ENCODE data around the gene TEDDM1.
"Not testable (repeated sequence)": the region's sequence is repeated elsewhere in the genome, so short reads cannot be mapped to it uniquely, and the experiment has no call there.

The TEDDM1 gene, protein sequence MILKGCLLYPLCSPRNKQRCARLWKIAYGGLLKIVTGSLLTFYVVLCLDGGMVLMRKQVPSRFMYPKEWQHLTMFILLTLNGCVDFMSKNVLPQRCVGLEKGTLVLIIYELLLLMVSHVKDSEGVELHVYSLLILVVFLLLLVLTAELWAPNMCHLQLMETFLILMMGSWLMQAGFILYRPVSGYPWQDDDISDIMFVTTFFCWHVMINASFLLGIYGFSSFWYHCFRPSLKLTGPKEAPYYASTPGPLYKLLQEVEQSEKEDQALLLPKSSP

DNA sequence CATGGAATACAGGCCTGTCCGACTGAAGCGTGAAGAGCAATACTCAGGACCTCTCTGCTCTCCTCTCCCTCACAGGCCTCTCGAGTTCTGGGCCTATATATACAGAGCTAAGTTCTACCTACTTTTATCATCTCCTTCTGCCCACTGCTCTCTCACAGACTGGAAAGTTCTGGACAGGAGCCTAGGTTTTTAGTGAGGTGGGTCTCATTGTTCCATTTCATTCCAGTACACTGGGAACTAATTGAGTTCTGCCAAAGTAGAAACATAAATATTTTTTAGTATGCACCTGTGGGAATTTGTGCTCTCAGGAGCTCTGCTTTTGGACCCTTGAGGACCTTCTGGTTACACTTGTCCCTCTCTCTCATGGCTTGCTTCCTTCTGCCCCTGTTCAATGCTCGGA is at the start of gene TEDDM1:
TSS of gene TEDDM1 (minus strand) at position 101 of the 400 bp plus-strand sequence. CDS start 182 bp downstream, outside the sequence.
- ATAC-seq: no peak

DNA sequence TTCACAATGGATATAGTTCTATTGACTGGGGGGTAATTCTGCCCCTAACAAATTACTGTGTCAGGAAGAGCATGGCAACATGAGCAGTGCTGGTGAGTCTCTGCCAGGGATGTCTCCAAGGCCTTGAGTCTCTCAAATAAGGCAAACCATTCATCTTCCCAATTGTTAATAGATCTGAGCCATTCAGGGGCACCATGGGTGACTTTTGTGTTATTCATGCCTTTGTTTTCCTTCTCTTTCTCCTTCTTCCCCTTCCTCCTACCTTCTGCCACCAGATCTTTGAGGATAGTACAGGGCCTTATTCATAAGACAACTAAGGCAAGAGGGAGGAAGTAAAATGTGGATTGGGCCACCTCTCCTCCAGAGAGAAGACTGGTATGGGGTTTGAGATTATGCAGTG is 49.6 kb upstream of the TEDDM1 start, which contains the start of gene RGSL1:
TSS of gene RGSL1 (plus strand) at position 60 of the 400 bp plus-strand sequence. CDS start at position 80, 20 bp downstream.
- no peak for ATAC-seq

DNA sequence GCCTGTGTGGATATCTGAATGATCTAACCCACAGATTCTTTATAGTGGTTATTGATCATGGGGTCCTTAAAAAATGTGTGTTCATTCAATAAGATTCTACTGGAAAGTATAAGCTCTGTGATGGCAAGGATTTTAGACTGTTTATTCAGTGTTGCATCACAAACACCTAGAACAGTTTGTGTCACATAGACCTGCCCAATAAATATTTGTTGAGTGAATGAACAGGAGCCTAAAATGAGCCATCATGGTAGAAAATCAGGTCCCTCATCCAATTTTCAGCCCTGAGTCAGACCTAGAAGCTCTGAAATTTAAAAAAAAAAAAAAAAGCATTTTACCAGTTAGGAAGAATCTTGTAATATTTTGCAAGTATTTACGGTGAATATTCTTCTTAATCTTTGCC is 47.2 kb upstream of the TEDDM1 start:
- ATAC-seq: no peak

DNA sequence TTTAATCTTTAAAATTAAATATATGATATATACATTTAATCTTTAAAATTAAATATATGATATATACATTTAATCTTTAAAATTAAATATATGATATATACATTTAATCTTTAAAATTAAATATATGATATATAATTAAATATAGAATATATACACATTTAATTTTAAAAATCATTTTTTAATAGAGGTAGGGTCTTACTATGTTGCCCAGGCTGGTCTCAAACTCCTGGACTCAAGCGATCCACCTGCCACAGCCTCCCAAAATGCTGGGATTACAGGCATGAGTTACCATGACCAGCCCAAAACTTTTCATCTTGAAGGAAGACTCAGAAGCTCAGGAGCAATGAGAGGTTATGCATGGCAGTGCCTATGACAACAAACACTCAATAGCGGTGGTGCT is 46.7 kb upstream of the TEDDM1 start:
- not testable (repeated sequence) for ATAC-seq

DNA sequence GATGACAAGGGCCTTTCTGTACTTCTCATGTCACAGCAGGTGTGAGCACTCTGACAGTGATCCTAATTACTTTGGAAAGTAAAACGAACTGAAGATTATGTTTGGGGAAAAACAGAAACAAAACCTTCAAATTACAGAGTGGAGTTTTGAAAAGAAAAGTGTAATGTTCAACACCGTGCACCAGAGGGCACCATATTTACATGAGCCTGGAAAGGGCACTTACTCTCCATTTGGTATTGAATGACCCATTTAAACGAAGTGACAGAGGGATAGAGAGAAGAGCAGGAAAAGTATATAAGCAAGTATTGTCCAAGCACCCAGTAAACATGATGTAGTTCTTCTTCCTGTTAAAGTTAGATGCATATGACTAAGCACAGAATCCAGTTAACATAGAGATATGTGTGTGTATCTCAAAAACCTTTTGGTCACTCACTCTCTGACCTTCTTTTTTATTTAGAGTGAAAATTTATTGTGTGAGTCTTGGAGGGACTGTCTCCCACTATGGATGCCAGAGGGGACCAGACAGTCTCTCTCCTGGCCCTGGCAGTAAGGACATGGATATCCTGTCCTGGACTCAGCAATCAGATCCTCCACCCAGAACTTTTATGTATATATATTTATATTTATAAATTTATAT is 45.7 kb upstream of the TEDDM1 start:
- peak in 1 of 2 donors; percentile 45 for ATAC-seq

DNA sequence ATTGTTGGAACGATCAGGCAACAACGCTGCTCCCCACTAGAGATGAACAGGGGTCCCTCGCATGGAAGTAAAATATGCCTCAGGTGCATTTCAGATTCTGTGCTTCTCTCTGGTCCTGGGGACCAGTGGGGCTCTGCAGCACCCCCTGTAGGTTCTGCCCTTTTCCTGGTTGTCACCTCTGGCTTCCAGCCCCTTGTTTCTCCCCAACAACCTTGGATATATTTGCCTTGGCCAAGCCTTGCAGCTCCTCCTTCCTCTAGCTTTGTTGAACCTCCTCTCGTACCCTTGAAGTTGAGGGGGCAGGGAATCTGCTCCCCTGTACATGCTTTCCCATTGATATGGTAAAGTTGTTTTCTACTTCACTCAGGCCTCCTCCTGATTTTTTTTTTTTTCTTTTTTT is 44.0 kb upstream of the TEDDM1 start:
- no peak for ATAC-seq

DNA sequence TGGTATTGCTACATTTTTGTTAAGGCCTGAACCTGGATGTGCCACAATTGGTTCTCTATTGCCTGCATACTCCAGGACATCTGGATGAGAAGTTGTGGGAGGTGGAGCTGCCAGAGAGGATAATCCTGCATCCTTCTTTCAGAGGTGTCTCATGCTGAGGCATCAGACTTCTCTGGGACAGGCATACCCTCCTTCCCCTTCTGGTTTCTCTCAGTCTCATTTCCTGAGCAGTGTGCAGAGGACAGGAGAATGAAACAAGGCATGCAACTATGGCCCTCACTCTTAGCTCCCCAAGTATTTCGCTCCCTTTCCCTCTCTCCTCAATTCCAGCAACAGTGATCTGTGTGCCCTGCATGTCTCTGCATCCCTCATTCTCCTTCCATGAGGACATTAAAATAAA is 41.9 kb upstream of the TEDDM1 start:
- no peak for ATAC-seq

DNA sequence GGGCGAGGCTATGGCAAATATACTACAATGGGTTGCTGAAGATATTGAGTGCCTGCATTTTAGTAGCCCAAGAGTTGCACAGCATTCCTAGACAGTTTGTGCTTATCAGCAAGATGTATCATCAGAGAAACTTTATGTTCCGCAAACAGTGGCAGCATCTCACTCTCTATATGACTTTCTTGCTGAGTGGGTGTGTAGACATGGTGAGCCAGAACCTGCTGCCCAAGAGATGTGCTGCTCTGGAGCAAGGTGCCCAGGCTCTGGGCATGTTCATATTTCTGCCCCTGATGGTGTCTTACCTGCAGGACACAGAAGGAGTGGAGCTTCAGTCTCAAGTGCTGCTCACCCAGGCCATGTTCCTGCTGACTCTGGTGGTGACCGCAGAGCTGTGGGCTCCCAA is 41.3 kb upstream of the TEDDM1 start:
- no peak for ATAC-seq

DNA sequence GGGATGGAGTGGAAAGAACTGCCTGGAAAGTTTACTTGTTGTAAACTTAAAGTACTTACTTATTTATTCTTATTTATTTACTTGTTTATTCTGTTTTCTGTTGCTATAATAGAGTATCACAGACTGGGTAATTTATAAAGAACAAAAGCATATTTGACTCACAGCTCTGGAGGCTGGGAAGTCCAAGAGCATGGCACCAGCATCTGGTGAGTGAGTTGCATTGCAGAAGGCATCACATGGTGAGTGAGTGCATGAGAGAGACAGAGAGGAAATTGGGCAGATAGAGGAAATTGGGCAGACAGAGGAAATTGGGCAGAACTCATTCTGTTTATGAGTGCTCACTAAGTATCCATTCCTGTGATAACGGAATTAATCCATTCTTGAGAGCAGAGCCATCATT is 37.9 kb upstream of the TEDDM1 start:
- ATAC-seq: no peak

DNA sequence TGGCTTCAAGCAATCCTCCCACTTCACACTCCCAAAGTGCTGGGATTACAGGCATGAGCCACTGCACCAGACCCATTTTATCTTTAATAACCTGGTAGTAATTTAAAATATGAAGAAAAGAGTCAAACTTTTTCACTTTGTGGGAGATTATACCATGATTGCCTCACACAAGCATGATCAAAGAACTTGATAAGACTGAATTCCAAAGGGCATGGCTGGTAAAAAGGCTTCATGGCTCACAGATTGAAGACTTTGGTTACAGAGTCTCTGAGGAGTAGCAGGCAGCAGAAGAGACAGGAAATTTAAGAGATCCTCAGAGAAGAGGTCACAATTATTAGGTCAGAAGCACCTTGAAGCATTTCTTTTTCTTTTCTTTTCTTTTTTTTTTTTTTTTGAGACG is 33.1 kb upstream of the TEDDM1 start:
- ATAC-seq: no peak

DNA sequence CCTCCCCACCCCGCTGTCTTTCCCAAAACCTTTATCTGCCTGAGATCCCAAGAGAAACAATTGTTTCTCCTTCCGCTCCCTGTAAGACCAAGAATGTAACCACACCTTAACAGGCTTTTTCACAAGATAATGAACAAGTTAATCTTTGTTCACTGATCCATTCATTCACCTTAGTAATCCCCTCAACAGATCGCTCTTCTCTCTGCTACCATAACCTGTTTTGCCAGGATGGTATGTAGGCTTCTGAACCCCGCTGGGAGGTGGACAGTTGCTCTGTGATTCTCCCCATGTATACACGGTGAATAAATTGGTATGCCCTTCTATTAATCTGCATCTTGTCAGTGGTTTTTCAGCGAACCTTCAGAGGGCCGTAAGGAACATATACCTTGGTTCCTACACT is 30.8 kb upstream of the TEDDM1 start:
- no peak for ATAC-seq

DNA sequence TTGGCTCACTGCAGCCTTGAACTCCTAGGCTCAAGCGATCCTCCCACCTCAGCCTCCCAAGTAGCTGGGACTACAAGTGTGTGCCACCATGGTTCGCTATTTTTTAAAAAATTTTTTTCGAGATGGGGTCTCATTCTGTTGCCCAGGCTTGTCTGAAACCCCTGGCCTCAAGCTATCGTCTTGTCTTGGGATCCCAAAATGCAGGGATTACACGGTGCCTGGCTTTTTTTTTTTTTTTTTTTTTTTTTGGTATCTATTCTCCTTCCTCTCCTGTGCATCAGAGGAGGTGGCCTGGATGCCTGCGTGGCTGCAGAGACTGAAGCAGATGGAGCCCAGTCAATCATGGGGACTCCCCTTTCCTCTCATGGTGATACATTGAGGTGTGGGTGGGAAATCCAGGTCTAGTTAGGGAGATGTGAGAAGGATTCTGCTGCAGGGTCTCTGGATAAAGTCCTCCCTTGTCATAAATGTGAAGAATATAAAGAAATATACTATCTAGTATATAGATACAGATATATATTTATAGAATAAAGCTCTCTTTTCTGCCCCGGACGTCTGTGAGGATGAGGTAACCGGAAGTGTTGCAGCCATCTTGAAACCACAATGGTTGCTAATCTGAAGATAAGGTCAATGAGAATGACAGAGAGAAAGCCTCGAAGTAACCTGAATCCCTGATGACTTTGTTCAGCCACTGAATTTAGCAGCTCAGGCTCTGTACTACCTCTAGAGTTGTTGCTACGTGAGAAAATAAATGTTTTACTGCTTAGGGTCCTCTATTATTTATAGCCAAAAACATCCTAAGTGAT is 30.0 kb upstream of the TEDDM1 start:
- peak; percentile 77 to 78 for ATAC-seq

DNA sequence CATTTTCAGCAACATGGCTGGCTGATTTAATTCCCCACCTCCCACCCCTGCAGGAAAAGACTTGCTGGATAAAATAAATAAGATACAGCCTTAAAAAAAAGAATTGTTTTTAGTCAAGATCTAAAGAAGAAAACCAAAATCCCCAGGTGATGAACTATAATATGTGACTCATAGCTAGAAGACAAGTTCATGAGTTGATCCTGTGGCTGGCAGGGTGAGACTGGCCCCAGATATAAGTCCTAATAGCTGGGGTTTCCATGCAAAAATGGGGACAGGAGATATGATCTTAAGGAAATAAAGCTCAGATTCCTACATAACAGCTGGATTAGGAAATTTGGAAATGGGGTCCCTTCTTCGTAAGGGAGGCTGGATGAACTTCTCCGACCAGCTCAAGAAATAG is 27.6 kb upstream of the TEDDM1 start:
- ATAC-seq: no peak

DNA sequence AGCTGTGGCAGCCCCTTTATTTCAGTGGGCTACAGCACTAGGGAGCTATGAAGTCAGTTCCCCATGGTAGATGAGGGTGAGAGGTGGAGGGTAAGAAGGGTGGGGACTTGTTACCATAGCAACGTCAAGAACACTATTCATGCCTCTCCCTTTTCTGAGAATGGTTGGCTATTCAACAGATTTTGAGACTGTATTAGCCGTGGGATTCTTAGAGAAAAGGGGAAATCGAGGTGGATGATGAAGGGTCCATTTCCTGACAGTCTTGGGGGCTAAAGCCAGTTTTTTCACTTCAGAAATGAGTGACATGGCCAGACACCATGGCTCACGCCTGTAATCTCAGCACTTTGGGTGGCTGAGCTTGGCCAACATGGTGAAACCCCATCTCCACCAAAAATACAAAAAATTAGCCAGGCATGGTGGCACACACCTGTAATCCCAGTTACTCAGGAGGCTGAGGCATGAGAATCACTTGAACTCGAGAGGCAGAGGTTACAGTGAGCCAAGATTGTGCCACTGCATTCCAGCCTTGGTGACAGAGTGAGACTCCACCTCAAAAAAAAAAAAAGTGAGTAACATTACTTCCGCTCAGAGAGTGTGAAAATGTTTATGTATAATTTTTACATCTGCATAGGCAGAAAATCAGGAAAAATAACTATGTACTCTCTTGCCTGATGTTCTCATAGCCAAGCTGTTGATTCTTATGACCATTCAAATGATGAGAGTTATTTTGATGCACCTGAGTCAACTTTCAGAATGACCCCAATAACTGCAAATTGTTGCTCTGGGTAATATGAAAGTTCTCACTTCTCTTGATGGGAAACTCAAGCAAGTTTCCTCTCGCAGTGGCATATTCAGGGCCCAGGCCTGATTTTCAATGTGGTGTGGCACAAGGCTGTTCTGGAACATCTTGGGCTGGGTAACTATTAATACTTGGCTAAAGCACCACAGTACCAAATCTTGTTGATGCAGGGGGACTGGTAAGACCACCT is 26.3 kb upstream of the TEDDM1 start:
- ATAC-seq: no peak

DNA sequence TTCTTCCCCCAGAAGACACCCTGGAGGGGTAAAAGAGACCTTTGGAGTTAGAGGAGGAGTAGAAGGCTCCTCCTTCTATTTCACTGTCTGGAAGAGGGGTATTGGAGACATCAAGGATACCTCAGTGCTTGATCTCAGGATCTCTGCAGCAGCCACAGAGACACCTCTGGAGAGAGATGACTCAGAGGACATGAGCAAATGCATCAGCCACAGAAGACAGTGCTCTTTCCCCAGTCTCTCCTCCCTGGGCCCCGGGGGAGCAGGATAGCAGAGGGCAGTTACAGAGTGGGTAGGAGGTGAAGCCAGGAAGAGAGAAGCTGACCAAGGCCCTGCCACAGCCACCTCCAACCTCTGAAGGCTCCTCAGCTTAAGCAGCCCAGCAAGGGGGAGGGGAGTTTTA is 15.3 kb upstream of the TEDDM1 start:
- no peak for ATAC-seq

DNA sequence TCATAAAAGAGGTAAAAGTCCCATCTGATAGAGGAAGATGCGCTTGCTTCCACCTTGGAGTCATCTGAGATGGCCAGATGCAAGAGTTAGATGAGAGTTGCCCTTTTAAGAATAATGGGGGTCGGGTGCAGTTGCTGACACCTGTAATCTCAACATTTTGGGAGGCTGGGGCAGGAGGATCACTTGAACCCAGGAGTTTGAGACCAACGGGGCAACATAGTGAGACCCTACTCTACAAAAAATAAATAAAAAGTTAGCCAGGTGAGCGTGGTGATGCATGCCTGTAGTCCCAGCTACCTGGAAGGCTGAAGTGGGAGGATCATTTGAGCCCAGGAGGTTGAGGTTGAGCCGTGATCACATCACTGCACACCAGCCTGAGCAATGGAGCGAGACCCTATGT is 13.5 kb upstream of the TEDDM1 start:
- ATAC-seq: no peak

DNA sequence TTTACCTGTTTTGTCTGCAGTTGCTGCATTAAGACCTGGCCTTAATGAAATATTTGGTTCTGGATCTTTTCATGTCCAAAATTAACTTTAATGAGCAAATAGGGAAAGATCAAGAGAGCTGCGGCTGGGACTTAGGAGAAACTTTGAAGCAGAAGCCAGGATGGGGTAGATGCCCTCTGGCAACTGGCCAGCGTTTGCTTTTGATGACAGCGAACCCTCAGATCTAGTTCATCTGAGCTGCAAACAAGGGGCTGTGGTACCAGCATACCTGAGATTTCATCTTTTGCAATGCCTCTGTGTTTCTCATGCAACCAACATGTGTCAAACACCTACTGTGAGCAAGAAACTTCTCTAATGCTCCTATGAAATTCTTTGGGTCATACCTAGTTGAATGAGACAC is 13.0 kb upstream of the TEDDM1 start:
- no peak for ATAC-seq

DNA sequence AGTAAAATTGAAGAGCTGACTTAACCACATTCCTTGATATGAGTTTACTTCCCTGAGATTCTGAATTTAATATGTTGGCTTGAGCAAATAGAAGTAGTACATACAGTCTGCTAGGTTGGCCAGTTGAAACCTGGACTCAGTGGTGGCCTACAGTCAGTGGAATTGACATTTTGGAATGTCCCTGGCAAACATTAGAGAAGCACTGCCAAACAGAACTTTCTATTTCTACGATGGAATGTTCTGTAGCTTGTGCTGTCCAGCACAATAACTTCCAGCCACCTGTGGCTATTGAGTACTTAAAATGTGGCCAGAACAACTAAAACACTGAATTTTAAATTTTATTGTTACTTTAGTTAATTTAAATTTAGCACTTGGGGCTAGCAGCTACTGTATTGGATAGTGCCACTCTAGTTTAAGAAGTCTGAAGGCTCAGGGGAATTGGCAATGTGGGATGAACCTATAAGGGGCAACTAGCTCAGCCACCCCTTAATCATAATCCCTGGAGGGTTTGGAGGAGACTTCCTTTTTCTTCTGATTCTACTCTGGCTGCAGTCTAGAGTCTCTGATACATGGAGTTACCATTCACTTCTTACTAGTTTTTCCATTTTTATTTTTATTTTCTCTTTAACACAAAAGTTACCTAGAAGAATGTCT is 10.3 kb upstream of the TEDDM1 start:
- ATAC-seq: no peak

DNA sequence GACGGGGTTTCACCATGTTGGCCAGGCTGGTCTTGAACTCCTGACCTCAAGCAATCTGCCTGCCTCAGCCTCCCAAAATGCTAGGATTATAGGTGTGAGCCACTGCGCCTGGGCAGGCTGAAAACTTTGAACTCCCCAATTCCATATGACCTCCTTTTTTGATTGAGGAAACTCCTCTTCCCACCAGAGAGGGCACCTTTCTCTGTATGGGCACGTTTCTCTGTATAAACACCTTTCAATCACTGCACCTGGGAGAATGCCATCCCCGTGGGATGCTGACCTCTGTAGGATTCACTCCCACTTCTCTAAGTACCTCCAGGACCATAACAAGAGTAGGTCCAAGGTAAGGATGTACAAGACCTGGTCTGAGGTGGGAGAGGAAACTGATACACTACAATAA is 9.7 kb upstream of the TEDDM1 start:
- no peak for ATAC-seq

DNA sequence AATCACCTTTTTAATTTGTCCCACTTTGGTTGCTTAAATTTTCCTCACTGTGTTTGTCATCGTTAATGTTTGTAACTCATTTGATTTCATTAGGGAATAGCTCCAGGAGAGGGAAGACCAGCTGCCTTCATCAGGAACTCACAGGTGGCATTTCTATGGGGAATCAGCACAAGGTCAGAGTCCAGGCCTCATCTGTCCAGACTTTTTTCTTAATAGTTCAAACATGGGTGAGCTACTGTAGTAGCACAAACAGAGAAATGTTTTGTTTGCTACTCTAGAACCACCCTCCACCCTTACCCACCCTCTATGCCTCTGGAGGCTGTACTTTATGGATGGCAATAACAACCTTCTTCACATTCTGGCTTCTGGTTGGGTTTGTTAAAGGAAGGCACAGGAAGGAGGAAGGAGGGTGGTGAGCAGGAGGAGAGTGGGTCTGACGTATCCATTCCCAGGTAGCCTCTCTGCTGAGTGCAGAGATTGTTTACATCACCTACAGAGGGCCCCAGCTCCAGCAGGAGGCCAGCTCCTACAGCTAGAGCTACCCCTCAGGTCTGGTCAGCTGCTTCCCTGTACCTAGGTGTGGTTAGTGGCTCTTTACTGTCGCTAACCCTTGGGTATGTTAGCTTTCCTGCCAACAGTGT is 8.1 kb upstream of the TEDDM1 start:
- ATAC-seq: no peak

DNA sequence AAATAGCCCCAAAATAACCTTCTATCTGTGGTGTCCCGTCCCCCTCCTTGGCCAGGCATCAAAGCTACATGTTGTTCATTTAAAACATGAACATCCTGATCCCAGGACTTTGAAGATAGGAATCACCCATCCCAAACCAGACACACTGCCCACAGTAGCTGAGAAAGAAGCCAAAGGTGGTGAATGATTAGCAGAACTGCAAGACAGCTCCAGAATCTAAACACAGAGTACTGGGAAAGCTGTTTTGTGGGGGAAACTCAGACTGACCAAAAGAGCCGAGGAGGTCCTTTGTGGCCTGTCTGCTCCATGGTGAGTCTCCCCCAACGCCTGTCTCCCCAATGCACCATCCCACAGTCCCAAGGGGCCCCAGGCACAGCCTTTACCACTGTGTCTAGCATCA is 7.3 kb upstream of the TEDDM1 start:
- ATAC-seq: no peak

Data from activated CD4-positive, CD25-positive, alpha-beta regulatory T cell treated with anti-CD3 and anti-CD28 coated beads, Interleukin-2, amount 50 U/mL, for 24 hours (primary cell).